NCI-H2107 (cell line): ENCODE measurements around the gene PLOD1.
"Not testable (repeated sequence)": the region's sequence is repeated elsewhere in the genome, so short reads cannot be mapped to it uniquely, and the experiment has no call there.

ENCODE experiments used
- DNase-seq: peaks from one replicate; lab custom pipeline; 2025; lab: John Stamatoyannopoulos, UW

Gene PLOD1

DNA sequence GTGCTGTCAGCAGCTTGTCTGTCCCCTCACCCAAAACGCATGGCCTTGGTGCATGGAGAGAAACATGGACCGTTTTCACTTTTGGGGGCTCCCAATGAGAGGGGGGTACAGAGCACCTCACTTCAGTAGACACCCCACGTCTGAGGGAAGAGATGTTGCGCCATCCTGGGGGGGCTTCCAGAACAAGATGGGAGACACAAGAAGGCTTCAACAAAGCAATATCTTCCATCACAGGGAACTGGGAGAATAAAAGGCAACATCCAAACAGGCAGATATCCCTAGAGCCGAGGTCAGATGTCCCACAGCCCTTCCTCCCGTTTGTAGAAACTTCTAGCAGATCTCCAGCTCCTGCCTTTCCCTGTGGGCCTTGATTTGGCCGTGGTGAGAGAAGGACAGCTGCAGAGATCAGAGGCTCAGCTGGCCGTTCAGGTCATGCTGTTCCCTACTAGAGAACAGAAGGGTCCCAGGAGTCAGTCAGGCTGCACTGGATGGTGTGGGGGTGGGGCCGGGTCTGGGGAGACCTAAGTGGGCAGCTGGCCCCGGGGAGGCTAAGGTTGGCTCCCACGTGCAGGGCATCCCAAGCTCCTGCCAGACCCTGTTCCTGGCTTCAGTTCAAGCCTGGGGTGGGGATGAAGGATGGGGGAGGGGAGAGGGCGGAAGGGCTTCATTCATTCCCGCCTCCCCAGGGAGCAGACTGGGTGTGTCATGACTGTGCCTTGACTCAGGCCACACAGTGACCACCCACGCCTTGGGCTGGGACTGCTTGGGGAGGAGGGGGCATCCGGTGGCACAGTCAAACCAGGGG lies 4.4 kb downstream of the PLOD1 start:
- no peak for DNase-seq

DNA sequence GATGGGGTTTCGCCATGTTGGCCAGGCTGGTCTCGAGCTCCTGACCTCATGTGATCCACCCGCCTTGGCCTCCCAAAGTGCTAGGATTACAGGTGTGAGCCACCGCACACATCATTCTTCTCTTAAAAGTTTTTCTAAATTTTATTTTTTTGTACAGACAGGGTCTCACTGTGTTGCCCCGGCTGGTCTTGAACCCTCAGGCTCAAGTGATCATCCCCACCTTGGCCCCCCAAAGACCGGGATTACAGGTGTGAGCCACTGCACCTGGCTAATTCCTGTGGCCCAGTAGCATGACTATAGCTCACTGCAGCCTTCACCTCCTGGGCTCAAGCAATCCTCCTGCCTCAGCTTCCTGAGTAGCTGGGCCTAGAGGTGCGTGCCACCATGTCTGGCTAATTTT lies 5.3 kb downstream of the PLOD1 start:
- not testable (repeated sequence) for DNase-seq

DNA sequence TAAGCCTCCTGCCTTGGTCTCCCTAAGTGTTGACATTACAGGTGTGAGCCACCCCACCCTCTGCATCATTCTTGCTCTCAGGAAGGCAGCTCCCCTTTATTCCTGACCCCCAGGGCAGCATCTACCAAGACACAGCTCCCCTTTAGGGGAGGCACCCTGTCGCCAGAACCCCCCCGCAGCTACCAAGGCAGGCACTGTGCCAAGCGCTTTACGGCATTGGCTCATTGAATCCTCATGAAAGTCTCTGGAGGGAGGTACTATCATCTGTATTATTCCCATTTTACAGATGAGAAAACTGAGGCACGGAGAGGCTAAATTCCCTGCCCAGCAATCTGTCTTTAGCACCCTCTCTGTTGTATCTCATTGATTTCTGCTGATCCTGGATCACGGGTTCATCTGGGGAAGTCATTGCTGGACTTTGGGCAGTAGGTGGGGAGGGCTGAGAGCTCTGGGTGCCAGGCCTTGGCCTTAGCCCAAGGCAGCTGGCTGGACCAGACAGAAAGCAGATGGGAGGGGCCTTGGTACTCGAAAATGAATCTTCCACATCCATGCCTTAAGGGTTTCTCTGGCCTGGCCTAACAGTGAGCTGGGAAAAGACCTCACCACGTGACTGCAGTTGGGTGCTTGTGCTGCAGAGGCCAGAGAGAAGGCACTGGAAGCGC lies 5.9 kb downstream of the PLOD1 start:
- DNase-seq = no peak

DNA sequence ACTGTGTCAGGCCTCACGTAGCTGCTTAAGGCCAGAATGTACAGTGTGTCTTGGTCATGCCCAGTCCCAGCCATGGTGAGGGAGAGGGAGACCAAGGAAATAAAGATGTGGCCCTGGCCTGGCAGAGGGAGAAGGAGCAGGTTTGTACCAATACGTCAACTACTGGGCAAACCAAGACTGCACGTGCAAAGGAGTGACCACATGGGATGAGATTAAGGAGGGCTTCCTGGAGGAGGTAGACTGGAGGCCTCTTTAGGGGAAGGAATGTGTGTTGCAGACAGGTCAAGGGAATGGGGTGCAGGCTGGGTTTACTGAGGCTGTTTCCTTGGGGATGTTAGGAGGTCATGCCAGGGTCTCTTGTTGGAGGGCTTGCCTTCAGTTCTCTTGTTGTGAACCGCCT lies 7.8 kb downstream of the PLOD1 start:
- no peak for DNase-seq

DNA sequence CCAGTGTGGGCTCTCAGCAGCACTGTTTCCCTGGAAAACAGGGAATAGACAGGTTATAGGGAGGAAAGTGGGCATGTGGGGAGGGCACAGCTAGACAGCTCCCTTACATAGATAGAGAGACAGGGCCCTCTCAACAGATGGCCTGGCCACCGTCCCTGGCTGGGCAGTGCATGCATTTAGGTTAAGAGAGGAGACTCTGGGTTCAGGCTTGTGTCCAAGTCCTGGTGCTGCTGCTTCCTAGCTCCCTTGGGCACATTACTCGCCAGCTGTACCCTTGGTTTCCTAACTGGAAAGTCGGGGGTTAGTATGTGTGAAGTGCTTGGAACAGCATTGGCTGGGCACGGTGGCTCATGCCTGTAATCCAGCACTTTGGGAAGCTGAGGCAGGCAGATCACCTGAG lies 9.1 kb downstream of the PLOD1 start:
- no peak for DNase-seq

DNA sequence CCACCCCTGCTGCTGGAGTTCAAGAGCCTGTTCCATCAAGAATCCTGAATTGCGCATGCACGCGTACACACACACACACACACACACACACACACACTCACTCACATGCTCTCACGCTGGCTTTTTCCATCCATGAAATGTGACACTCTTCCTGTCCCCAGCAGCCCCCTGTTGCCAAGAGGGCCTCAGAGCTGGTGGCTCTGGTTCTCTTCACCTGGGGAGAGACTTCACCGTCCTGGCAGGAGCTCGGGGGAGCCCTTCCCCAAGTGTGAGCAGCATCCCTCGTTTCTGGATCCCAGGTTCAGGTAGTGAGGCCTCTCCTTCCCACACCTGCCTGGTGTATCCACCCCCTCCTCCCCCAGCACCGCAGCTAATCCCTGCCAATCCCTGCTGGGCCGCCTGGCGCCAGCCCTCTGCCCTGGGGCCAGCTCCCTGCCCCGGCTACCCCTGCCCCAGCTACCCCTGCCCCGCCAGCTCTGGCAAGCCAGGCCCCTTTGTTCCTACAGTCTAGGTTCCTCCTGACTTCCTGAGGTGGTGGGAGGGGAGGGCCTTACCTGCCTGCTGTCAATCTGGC lies 9.9 kb downstream of the PLOD1 start:
- peak; percentile 89 for DNase-seq

DNA sequence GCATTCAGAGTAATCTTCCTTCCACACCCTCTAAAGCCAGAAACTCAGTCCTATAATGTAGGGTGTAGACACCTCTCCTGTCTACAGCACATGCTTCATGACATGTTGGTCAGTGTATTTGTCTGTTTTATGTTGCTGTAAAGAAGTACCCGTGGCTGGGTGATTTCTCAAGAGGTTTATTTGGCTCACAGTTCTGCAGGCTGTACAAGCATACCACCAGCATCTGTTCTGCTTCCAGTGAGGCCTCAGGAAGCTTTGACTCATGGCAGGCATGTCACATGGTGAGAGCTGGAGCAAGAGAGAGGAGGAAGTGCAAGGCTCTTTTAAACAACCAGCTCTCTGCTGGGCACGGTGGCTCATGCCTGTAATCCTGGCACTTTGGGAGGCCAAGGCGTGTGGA lies 12.1 kb downstream of the PLOD1 start:
- no peak for DNase-seq

DNA sequence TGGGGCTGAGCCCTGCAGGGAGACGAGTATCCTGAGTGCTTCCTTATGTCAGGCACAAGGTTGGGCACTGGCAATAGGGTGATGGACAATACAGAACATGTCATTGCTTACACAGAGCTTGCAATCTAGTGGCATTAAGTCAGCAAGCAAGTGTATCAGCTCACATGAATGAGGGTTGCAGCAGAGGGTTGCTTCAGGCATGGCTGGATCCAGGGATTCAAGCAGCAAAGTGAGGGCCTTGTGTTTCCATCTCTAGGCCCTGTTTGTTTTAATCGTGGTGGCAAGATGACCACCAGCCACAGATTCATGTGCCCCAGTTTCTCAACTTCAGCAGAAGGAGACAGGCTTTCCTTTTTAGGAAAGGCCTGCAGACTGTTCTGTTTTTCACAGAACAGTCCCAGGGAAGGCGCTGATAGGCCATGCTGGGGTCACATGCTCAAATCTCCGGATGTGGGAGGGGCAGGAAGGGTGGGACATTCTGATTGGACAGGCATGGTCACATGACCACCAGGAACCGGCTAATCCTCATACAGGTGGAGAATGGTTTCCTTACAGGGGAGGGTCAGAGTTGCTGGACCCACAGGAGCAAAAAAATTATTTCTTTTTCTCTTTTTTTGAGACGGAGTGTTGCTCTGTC lies 14.4 kb downstream of the PLOD1 start:
- DNase-seq = no peak

DNA sequence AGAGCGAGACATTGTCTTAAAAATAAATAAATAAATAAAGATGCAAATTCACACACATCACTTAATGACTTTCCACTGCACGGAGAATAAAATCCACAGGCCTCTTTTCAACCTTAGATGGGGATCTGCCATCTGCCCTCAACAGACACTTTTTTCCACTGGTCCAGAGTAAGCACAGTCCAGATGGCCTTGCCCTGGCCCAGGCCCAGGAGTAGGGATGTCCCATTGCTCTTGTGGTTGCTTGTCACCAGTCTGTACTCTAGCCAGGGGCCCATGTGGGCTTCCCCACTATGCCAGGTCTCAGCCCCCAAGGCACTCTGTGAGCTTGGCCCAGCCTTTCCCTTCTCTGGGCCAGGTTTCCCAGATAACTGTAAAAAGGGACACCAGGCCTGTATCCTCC lies 17.4 kb downstream of the PLOD1 start:
- no peak for DNase-seq

DNA sequence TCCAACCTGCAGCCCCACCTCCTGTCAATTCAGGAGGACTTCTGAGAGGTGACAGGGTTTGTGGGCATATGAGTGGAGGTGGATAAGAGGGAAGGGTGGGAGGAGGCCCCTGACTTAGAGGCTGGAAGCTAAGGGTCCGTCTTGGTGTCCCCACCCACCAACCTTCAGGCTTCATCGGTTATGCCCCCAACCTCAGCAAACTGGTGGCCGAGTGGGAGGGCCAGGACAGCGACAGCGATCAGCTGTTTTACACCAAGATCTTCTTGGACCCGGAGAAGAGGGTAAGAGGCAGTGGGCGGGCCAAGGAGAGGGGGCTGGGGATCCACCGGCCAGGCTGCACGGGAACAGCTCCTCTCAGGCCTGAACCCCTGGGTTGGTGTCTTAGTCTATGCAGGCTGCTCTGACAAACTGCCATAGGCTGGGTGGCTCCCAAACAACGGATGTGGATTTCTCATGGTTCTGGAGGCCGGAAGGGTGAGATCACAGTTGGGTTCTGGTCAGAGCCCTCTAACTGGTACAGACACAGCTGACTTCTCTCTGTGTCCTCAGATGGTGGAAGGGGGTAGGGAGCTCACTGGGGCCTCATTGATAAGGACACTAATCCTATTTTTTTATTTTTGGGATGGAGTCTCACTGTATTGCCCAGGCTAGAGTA lies 18.1 kb downstream of the PLOD1 start:
- DNase-seq = no peak

DNA sequence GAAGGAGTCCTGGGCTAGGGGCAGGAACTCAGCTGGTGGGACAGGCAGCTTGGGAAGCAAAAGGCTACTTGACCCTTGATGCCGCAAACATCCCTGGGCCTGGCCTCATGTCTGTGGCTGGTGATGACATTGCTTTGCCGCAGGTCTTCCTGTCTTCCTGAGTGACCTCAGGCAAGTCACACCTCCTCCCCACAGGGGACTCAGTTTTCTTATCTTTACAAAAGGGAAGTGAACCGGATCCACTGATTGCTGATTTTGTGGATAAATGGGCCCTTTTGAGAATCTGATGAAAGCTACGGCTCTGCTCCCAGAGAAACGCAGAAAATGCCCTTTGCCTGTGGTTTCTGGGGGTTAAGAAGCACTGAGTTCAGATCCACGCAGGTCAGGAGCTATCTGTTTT lies 20.7 kb downstream of the PLOD1 start:
- DNase-seq = no peak

DNA sequence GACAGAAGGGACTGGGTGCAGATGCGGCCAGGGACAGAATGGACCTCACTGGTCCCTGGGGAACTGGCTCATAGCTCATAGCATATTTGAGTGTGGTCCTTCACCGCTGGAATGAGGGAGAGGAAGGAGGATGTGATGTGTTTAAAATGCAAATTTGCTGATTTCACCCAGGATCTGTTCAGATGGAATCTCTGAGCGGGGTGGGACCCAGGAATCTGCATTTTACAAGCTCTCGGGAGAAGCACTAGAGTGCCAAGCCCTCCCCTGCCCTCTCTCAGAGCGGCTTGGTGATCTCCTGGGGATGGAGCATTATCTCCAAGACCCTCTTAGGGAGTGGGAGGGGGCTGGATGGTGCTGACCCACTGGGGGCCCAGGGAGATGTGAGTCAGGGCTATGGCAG lies 22.9 kb downstream of the PLOD1 start:
- DNase-seq = no peak

DNA sequence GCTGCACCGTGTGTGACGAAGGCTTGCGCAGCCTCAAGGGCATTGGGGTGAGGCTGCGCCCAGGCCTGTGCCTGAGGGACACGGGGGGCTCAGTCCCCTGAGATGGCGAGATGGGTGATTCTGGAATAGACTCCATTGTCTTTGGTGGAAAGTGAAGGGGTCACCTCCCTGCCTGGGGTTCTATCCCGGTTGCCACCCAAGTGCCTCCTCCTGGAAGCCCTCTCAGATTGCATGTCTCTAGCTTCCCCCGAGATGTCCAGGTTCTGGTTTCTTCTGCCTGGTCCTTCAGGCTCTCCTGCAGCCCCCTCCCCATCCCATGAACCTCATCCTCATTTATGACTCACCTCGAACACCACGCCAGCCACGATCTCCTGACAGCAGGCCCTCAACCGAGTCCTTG lies 23.4 kb downstream of the PLOD1 start:
- DNase-seq = no peak

DNA sequence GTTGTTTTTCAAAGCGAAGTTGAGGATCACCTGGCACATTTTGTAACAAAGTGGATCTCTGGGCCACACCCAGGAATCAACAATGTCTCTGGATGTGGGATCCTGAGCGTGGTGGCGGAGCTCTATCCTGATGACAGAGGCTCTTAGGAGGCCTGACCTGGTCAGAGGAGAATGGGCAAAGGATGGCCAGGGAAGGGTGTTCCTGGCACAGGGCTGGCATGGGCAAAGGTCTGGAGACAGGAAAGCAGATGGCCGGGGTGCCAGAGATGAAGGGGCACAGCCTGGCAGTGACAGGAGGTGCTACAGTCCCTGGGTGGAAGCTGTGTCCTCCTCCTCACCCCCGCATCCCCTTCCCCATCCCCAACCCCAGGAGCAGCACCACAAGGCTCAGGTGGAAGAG lies 25.8 kb downstream of the PLOD1 start:
- DNase-seq = no peak

DNA sequence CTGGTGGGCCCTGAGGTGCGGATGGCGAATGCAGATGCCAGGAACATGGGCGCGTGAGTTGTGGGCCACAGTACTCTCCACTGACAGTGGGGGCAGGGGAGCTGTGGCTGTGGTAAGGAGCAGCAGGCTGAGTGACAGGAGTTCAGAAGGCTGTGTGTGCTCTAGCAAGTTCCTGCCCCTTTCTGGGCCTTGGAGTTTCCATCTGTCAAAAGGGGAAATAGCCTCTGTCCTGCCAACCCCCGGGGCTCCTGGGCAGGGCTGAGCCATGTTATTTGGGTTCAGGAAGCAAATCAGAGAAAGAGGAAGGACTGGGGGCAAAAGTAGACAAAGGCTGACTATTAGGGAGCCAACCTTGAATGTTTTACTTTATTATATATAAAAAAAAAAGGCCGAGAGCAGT lies 26.2 kb downstream of the PLOD1 start:
- no peak for DNase-seq

DNA sequence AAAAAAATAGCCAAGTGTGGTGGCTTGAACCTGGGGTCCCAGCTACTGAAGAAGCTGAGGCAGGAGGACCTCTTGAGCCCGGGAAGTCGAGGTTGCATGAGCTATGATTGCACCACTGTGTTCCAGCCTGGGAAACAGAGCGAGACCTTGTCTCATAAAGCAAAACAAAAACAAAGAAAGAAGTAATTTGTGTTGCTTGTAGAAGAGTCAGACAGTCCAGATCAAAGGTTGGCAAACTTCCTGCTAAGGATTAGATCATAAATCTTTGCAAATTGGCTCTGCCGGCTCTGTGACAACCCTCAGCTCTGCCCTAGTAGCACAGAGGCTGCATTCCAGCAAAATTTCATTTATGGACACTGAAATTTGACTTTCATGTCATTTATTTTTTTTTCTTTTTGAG lies 26.7 kb downstream of the PLOD1 start:
- no peak for DNase-seq

DNA sequence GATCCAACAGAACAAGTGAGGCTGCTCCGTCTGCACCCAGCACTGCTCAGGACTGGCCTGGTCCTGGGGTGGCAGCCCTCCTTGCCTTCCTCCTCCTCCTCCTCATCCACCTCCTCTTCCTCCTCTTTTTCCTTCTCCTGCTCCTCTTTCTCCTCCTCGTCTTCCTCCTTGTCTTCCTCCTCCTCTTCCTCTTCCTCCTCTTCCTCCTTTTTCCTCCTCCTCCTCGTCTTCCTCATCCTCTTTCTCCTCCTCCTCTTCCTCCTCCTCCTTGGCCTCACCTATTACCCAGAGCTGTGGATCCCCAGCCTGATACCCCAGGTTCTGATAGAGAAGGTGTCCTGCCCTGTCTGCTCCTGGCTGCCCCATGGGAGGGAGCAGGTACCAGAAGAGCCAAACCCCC lies 29.1 kb downstream of the PLOD1 start:
- no peak for DNase-seq

DNA sequence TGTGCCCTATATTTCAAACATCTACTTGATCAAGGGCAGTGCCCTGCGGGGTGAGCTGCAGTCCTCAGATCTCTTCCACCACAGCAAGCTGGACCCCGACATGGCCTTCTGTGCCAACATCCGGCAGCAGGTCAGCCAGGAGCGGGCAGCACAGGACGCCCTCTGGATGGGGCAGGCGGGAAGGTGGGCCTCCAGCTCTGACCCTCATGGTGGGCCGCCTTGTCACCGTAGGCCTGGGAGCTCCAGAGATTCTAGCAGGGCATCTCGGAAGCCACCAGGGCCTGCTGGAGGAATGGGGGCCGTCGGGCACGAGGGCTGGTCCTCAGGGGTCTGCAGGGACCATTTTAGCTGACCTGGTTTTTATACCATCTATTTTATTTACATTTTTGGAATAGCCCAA lies 30.1 kb downstream of the PLOD1 start:
- no peak for DNase-seq

DNA sequence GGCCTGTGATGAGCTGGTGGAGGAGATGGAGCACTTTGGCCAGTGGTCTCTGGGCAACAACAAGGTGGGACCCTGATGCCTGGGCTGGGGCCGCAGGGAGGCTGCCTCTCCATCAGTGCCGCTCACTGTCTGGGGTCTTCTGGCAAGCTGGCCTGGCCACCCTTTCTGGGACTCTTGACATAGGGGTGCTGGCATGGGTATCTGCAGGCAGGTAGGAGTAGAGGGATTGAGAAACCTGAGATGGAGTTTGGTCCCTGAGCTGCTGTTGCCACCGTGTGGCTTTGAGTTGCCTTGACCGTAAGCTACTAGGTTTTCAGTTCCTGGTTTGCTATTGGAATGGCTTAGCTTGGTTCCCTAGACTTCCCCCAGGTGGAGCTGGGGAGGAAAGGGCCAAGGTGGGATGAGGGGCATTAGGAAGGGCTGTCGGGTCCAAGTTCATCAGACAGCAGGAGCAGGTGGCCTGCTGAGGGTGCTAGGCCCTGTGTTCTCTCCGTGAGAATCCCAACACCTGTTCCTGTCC lies 32.6 kb downstream of the PLOD1 start:
- DNase-seq = peak; percentile 59

DNA sequence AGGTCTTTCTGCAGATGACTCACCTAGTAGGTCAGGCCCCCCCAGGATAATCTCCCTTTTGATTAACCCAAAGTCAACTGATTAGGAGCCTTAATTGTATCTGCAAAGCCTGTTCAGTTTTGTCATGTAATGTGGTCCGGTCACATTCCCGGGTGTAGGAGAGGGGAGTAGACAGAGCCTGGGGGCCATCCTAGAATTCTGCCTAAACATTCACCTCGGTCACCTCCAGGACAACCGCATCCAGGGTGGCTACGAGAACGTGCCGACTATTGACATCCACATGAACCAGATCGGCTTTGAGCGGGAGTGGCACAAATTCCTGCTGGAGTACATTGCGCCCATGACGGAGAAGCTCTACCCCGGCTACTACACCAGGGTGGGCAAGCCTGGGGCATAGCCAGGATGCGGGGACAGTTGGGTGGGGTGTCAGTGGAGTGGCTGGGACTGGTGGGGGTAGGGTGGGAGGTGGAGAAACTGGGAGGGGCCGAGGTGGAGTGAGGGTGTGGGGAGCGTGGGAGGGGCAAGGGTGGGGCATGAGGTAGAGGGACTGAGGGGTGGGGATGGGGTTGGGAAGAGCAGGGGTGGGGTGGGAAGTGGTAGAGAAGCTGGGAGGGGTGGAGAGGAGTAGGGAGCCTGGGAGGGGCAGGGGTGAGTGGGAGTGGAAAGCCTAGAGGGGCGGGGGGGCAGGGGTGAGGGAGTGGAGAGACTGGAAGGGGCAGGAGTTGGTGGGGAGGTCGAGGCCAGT lies 36.1 kb downstream of the PLOD1 start:
- DNase-seq = no peak

DNA sequence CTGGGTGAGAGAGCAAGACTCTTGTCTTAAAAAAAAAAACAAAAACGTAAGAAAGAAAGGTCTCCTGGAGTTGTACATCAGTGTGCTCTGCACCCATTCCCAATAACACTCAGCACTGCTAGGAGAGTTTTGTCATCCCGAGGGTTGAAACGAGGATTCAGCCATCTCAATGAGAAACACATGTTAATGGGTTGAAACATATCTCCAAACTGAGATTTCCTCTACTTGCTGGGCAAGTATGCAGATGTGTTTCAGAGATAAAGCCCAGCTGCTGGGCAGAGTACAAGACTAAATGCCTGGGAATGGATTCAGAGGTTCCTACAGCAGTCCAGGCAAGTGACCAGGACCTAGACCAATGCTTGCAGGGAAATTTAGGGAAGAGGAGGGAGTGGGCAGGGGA lies 43.1 kb downstream of the PLOD1 start:
- DNase-seq = no peak

DNA sequence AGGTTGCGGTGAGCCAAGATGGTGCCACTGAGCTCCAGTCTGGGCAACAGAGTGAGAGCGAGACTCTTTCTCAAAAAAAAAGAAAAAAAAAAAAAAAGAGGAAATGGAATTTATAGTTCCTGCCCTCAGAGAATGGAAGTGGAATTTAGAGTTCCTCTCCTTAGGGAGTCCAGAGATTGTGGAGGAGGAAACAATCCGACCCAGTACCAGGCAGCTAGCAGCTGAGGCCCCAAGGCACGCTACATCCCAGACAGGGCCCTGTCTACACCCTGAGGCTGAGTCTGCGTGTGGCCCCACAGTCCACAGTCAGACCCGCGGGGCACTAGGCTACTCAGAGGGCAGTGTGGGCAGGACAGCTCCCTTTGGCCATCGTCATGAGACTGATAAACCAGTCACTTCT lies 43.8 kb downstream of the PLOD1 start:
- no peak for DNase-seq
